ENCODE measurements around the gene ZNF502. TPM values are rescaled to one million over a fixed set of nuclear protein-coding genes. Genes with fewer than 3 reads are reported as not detected.

ZNF502 gene
- total and polyA plus RNA-seq, 9 donors: 4.1 to 11.2 (median 7.8) TPM

- peak; percentile 59 to 78 (median 71) for DNase-seq
- Histone ChIP-seq H3K4me3 (peak overlapping the region; percentile 67), H3K36me3 (no peaks in the 10 kb centered on the region), H3K4me1 (ENCODE audit: insufficient read depth) (peaks cover 5% of the 10 kb centered on the region), H3K9me3 (peaks cover 0 to 7% of the 10 kb centered on the region in 2 donors), H3K27me3 (no peaks in the 10 kb centered on the region), H3K27ac (no peak overlapping the region)
- WGBS, 3 donors: 1 to 2% (median 2%) methylated on average over 48 of the region's 48 CpGs
- intact Hi-C loops (cut with DNase I): no loop called here
- no peak for TF ChIP-seq CTCF (IDR thresholded peaks at IDR 0.05)
- no peak for TF ChIP-seq EP300 (IDR thresholded peaks at IDR 0.05)
- TF ChIP-seq POLR2A (IDR thresholded peaks at IDR 0.05): no peak
Measured at GRCh38 chr3:44685128-44685800, 27.2 kb upstream of the ZNF502 start.

DNA sequence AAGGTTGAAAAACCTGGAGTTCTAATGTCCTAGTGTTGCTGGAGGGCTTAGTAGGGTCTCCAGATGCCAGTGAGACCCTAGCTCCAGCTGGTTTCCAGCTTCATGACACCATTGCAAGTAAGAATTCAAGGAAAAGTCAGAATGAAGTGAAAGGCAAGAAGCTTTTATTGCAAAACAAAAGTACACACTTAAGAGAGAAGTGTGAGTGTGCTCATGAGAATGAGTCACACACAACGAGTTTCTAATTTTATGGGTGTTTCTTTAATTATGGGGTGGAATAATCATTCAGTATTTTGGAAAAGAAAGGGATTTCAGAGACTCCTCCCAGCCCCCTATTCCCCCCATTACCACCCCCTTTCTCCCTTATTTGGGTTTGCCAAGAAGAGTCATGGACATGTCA, 24.6 kb upstream of the ZNF502 start:
- no peak for DNase-seq
- TF ChIP-seq EP300 (IDR thresholded peaks at IDR 0.05) (no peak), CTCF (IDR thresholded peaks at IDR 0.05) (no peak), POLR2A (IDR thresholded peaks at IDR 0.05) (no peak)
- Histone ChIP-seq H3K27ac (no peak overlapping the region), H3K27me3 (no peaks in the 10 kb centered on the region), H3K4me3 (no peak overlapping the region), H3K36me3 (no peaks in the 10 kb centered on the region), H3K4me1 (ENCODE audit: insufficient read depth) (peaks cover 5% of the 10 kb centered on the region), H3K9me3 (peaks cover 0 to 7% of the 10 kb centered on the region in 2 donors)
- intact Hi-C loops (cut with DNase I): no loop called here
- WGBS, 3 donors: 58 to 66% (median 61%) methylated on average over 1 of the region's 1 CpG

DNA sequence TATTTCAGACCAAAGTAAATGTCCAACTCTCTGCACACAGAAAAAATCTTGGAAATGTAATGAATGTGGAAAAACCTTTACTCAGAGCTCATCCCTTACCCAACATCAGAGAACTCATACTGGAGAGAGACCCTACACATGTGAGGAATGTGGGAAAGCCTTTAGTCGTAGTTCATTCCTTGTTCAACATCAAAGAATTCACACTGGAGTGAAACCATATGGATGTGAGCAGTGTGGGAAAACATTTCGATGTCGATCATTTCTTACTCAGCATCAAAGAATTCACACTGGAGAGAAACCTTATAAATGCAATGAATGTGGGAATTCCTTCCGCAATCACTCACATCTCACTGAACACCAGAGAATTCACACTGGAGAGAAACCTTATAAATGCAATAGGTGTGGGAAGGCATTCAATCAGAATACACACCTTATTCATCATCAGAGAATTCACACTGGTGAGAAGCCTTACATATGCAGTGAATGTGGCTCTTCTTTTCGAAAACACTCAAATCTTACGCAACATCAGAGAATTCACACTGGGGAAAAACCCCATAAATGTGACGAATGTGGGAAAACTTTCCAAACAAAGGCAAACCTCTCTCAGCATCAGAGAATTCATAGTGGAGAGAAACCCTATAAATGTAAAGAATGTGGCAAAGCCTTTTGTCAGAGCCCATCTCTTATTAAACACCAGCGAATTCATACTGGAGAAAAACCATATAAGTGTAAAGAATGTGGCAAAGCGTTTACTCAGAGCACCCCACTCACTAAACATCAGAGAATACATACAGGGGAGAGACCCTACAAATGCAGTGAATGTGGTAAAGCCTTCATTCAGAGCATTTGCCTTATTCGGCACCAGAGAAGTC, 9.0 kb downstream of the ZNF502 start:
- no peak overlapping the region for H3K27ac ChIP-seq
- H3K4me3 ChIP-seq: no peak overlapping the region
- no peak for DNase-seq
- H3K4me1 ChIP-seq (ENCODE audit: insufficient read depth): no peaks in the 10 kb centered on the region
- H3K9me3 ChIP-seq: peaks cover 24 to 64% of the 10 kb centered on the region in 2 donors
- peaks cover 8% of the 10 kb centered on the region for H3K36me3 ChIP-seq
- no peaks in the 10 kb centered on the region for H3K27me3 ChIP-seq
- TF ChIP-seq POLR2A (IDR thresholded peaks at IDR 0.05): no peak
- 97% methylated on average over 10 of the region's 10 CpGs for WGBS, 3 donors
- intact Hi-C loops (cut with DNase I): no loop called here

- no peak overlapping the region for H3K27ac ChIP-seq
- no peaks in the 10 kb centered on the region for H3K27me3 ChIP-seq
- peaks cover 8% of the 10 kb centered on the region for H3K36me3 ChIP-seq
- 94 to 100% (median 99%) methylated on average over 1 of the region's 1 CpG for WGBS, 3 donors
- DNase-seq: no peak
- H3K4me1 ChIP-seq (ENCODE audit: insufficient read depth): no peaks in the 10 kb centered on the region
- H3K4me3 ChIP-seq: no peak overlapping the region
- intact Hi-C loops (cut with DNase I): no loop called here
- TF ChIP-seq CTCF (IDR thresholded peaks at IDR 0.05): no peak
- no peak for TF ChIP-seq POLR2A (IDR thresholded peaks at IDR 0.05)
- no peak for TF ChIP-seq EP300 (IDR thresholded peaks at IDR 0.05)
- peaks cover 24 to 63% of the 10 kb centered on the region in 2 donors for H3K9me3 ChIP-seq
Measured at GRCh38 chr3:44722103-44722401, 9.6 kb downstream of the ZNF502 start.
